GM18517 (cell line): ENCODE results near the gene KLK3.
A peak's percentile ranks its signal among the peaks of the same experiment; 100 is the strongest.
"Not testable (repeated sequence)": the region's sequence is repeated elsewhere in the genome, so short reads cannot be mapped to it uniquely, and the experiment has no call there.

Source experiments
- ATAC-seq: cut with Tn5 transposase; IDR thresholded peaks from one replicate; pipeline ENCODE4 v1.9.1; 2021; ENCODE audit warnings: mild to moderate bottlenecking, moderate library complexity; ENCODE audit not compliant: unreplicated experiment

The KLK3 gene

GRCh38 chr19:50854636-50855410, at the start of gene KLK3:
KLK3 (plus strand) TSS chr19:50854915; CDS start chr19:50854956, 41 bp downstream.
- no peak for ATAC-seq

- ATAC-seq = no peak
These were observed 45.9 kb upstream of the KLK3 start for GRCh38 chr19:50808856-50809255.

GRCh38 chr19:50811622-50812238, 43.0 kb upstream of the KLK3 start:
- not testable (repeated sequence) for ATAC-seq

- ATAC-seq = no peak
These were observed 42.2 kb upstream of the KLK3 start for GRCh38 chr19:50812474-50812873.

- ATAC-seq = no peak
These were observed 39.8 kb upstream of the KLK3 start for GRCh38 chr19:50814883-50815282.

- ATAC-seq = no peak
These were observed 39.3 kb upstream of the KLK3 start for GRCh38 chr19:50815439-50815838.

- peak; percentile 45 for ATAC-seq
These were observed 36.5 kb upstream of the KLK3 start for GRCh38 chr19:50817941-50818858.

GRCh38 chr19:50818859-50819472, 35.7 kb upstream of the KLK3 start:
- ATAC-seq = no peak

- no peak for ATAC-seq
These were observed 35.1 kb upstream of the KLK3 start for GRCh38 chr19:50819636-50820035.

- no peak for ATAC-seq
These were observed 34.6 kb upstream of the KLK3 start for GRCh38 chr19:50820086-50820485.

GRCh38 chr19:50820549-50821247, 34.0 kb upstream of the KLK3 start:
- no peak for ATAC-seq

- ATAC-seq = no peak
These were observed 33.5 kb upstream of the KLK3 start for GRCh38 chr19:50821248-50821612.

- ATAC-seq = no peak
These were observed 33.1 kb upstream of the KLK3 start for GRCh38 chr19:50821622-50822021.

GRCh38 chr19:50822661-50823208, 32.0 kb upstream of the KLK3 start:
- ATAC-seq = no peak

GRCh38 chr19:50823389-50824042, 31.2 kb upstream of the KLK3 start, which contains the start of gene KLK1:
KLK1 (minus strand) TSS chr19:50823787; CDS start chr19:50823748, 39 bp downstream.
- ATAC-seq = no peak

GRCh38 chr19:50826492-50827240, 28.0 kb upstream of the KLK3 start:
- ATAC-seq = no peak

GRCh38 chr19:50827476-50827875, 27.2 kb upstream of the KLK3 start:
- no peak for ATAC-seq

- no peak for ATAC-seq
These were observed 24.9 kb upstream of the KLK3 start for GRCh38 chr19:50829801-50830200.
